Stromal cell of bone marrow (primary cell): ENCODE results near the gene TMEM42.

Experiments used
- DNase-seq: peaks from one replicate; pipeline ENCODE4 v3.0.0-alpha.2; 2012; ENCODE audit warnings: low read depth

The TMEM42 gene

DNA sequence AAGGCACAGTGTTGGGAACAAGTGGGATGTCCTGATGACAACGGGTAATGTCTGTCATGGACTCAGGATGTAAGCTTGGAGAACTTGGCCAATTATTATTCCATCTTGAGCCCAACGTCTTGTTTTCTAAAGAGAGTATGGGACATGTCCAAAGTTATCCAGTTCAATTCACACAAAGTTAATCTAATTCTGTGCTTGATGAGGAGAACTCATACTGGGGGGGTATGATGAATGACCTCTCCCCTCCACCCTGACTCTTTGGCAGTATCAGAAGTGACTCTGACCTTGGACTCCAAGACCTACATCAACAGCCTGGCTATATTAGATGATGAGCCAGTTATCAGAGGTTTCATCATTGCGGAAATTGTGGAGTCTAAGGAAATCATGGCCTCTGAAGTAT, 49.0 kb downstream of the TMEM42 start:
- no peak for DNase-seq

DNA sequence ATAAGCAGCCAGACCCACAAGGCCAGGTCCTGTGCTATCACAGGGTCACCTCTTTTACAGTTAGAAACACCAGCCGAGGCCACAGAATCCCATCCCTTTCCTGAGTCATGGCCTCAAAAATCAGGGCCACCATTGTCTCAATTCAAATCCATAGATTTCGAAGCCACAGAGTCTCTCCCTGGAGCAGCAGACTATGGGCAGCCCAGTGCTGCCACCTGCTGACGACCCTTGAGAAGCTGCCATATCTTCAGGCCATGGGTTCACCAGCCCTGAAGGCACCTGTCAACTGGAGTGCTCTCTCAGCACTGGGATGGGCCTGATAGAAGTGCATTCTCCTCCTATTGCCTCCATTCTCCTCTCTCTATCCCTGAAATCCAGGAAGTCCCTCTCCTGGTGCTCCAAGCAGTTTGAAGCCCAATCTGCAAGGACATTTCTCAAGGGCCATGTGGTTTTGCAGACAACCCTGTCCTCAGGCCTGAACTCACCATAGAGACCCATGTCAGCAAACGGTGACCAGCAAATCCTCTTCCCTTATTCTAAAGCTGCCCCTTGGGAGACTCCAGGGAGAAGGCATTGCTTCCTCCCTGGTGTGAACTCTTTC, 52.3 kb downstream of the TMEM42 start:
- peak; percentile 46 for DNase-seq

DNA sequence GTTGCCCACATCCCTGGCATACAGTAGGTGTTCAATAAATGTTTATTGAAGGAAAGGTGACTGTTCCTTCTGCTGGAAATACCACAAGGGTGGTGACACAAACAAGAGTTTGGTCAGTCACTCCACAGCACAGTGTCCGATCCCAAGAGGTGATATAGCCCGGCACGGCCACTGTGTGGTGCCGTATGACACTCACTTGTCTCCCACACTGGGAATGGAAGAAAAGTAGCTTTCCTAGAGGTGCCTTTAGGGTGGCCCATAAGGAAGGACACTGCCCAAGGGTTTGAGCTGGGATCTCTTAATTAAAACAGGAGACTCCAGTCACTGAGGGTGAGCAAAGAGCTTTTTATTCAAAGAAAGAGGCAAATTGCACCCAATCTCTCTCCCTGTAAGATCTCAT, 53.2 kb downstream of the TMEM42 start:
- no peak for DNase-seq
